ENCODE measurements around the gene RGS19.

GRCh38 chr20:64082126-64082731, 2.9 kb upstream of the RGS19 start:
- TF ChIP-seq CTCF (conservative IDR thresholded peaks at IDR 0.05; ENCODE audit: low read depth, low read length) (0 out of 2 replicates have a peak, but pooled peaks have one; percentile 22), EZH2 (IDR thresholded peaks at IDR 0.05; ENCODE audit: borderline replicate concordance, low read depth, low read length, poor library complexity, severe bottlenecking) (no peak)
